ENCODE measurements around the gene MKKS.

- TF ChIP-seq EZH2phosphoT487 (IDR thresholded peaks at IDR 0.05; ENCODE audit: low read depth): no peak
- TF ChIP-seq, protein P1, sequence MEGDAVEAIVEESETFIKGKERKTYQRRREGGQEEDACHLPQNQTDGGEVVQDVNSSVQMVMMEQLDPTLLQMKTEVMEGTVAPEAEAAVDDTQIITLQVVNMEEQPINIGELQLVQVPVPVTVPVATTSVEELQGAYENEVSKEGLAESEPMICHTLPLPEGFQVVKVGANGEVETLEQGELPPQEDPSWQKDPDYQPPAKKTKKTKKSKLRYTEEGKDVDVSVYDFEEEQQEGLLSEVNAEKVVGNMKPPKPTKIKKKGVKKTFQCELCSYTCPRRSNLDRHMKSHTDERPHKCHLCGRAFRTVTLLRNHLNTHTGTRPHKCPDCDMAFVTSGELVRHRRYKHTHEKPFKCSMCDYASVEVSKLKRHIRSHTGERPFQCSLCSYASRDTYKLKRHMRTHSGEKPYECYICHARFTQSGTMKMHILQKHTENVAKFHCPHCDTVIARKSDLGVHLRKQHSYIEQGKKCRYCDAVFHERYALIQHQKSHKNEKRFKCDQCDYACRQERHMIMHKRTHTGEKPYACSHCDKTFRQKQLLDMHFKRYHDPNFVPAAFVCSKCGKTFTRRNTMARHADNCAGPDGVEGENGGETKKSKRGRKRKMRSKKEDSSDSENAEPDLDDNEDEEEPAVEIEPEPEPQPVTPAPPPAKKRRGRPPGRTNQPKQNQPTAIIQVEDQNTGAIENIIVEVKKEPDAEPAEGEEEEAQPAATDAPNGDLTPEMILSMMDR (IDR thresholded peaks at IDR 0.05; ENCODE audit: low read depth, low read length): no peak
Observed at GRCh38 chr20:10402938-10403608, 30.9 kb downstream of the MKKS start.
